IMR-90 (cell line): Measurements from ENCODE around the gene NT5DC3. TPM values are rescaled to one million over a fixed set of nuclear protein-coding genes. Genes with fewer than 3 reads are reported as not detected.

Experiments
- ATAC-seq: fragments of 200-7000 bp; cut with Tn5 transposase; 2 replicates; pipeline ENCODE4 v1.9.1; 2020; ENCODE audit warnings: low read depth, mild to moderate bottlenecking, moderate library complexity
- BruUV-seq: library from RNA; stranded (reverse); fragments of 400-500 nt; replicated peaks from 2 replicates; lab custom pipeline; 2021; lab: Mats Ljungman, UMichigan
- CTCF ChIA-PET: fragments of 300-600 bp; formaldehyde crosslinking; extraction: SDS; loops from one replicate; lab custom pipeline; 2021; ENCODE audit warnings: antibody characterized with exemption; lab: Yijun Ruan, JAX
- POLR2A ChIA-PET: fragments of 300-600 bp; sonication (Branson Sonifier 250); formaldehyde crosslinking; loops from one replicate; lab custom pipeline; 2022; ENCODE audit warnings: antibody characterized with exemption; ENCODE audit not compliant: unreplicated experiment; lab: Charles Lee
- DNase-seq: peaks from one replicate; pipeline ENCODE4 v3.0.0; 2013
- H2AFZ ChIP-seq: replicated peaks from 2 replicates; pipeline ENCODE3; 2013; ENCODE audit warnings: low read length, mild to moderate bottlenecking; ENCODE audit not compliant: poor library complexity
- H2AK5ac ChIP-seq: 2 replicates; pipeline ENCODE4 v1.6.1; 2013; ENCODE audit warnings: low read depth, low read length, inconsistent platforms
- H2AK9ac ChIP-seq: replicated peaks from 2 replicates; pipeline ENCODE3; 2013; ENCODE audit warnings: mild to moderate bottlenecking, low read depth, low read length, moderate library complexity; ENCODE audit not compliant: poor library complexity
- H2BK120ac ChIP-seq: 2 replicates; pipeline ENCODE4 v1.6.1; 2013; ENCODE audit warnings: low read depth, low read length, inconsistent platforms
- H2BK15ac ChIP-seq: 3 replicates; pipeline ENCODE4 v1.6.1; 2013; ENCODE audit warnings: low read depth, low read length, inconsistent platforms
- H2BK20ac ChIP-seq: 2 replicates; pipeline ENCODE4 v1.6.1; 2013; ENCODE audit warnings: low read depth, mild to moderate bottlenecking, inconsistent platforms, low read length, moderate library complexity
- H2BK5ac ChIP-seq: 2 replicates; pipeline ENCODE4 v1.6.1; 2013; ENCODE audit warnings: mild to moderate bottlenecking, low read depth, low read length, inconsistent platforms; ENCODE audit not compliant: poor library complexity, severe bottlenecking
- H3K14ac ChIP-seq: replicated peaks from 2 replicates; pipeline ENCODE4 v1.6.1; 2013; ENCODE audit warnings: low read depth, low read length, inconsistent platforms
- H3K18ac ChIP-seq: 2 replicates; pipeline ENCODE4 v1.6.1; 2013; ENCODE audit warnings: low read depth, low read length, control low read depth
- H3K23ac ChIP-seq: 2 replicates; pipeline ENCODE4 v1.6.1; 2013; ENCODE audit warnings: low read depth, low read length, inconsistent platforms
- H3K27ac ChIP-seq: 2 replicates; pipeline ENCODE4 v1.5.1; 2013; ENCODE audit warnings: mild to moderate bottlenecking, control low read depth, low read length; ENCODE audit not compliant: insufficient read depth
- H3K27me3 ChIP-seq: 2 replicates; pipeline ENCODE4 v1.6.1; 2013; ENCODE audit warnings: low read length; ENCODE audit not compliant: control insufficient read depth, insufficient read depth
- H3K36me3 ChIP-seq: 2 replicates; pipeline ENCODE4 v1.6.1; 2013; ENCODE audit warnings: low read length, mixed read lengths; ENCODE audit not compliant: control insufficient read depth, insufficient read depth
- H3K4ac ChIP-seq: 2 replicates; pipeline ENCODE4 v1.6.1; 2013; ENCODE audit warnings: low read depth, low read length, inconsistent platforms
- H3K4me1 ChIP-seq: 2 replicates; pipeline ENCODE4 v1.6.1; 2013; ENCODE audit warnings: low read length, mixed read lengths; ENCODE audit not compliant: control insufficient read depth, insufficient read depth
- H3K4me2 ChIP-seq: 2 replicates; pipeline ENCODE4 v1.6.1; 2013; ENCODE audit warnings: low read depth, mild to moderate bottlenecking, control low read depth, low read length, moderate library complexity
- H3K4me3 ChIP-seq: 2 replicates; pipeline ENCODE4 v1.5.1; 2013; ENCODE audit warnings: low read depth, mild to moderate bottlenecking, control low read depth, low read length, moderate library complexity; ENCODE audit not compliant: insufficient read depth
- H3K56ac ChIP-seq: 2 replicates; pipeline ENCODE4 v1.6.1; 2013; ENCODE audit warnings: low read length, inconsistent platforms; ENCODE audit not compliant: insufficient read depth; ENCODE audit errors: extremely low read depth
- H3K79me1 ChIP-seq, 2 experiments: 2 replicates each; pipeline ENCODE4 v1.6.1; 2013; ENCODE audit warnings: low read length in 2 of 2, inconsistent platforms in 1 of 2, low read depth in 1 of 2
- H3K9ac ChIP-seq: 2 replicates; pipeline ENCODE4 v1.6.1; 2013; ENCODE audit warnings: low read depth, low read length, control low read depth
- H3K9me1 ChIP-seq: 2 replicates; pipeline ENCODE4 v1.6.1; 2013; ENCODE audit warnings: low read length, inconsistent platforms; ENCODE audit not compliant: insufficient read depth
- H3K9me3 ChIP-seq: 2 replicates; pipeline ENCODE4 v1.6.1; 2013; ENCODE audit warnings: low read length; ENCODE audit not compliant: control insufficient read depth, insufficient read depth
- H4K20me1 ChIP-seq: 2 replicates; pipeline ENCODE4 v1.6.1; 2013; ENCODE audit warnings: low read length, inconsistent platforms; ENCODE audit not compliant: insufficient read depth
- H4K5ac ChIP-seq: 2 replicates; pipeline ENCODE4 v1.6.1; 2013; ENCODE audit warnings: mild to moderate bottlenecking, low read depth, low read length, control low read depth
- H4K8ac ChIP-seq, 2 experiments: 2 replicates each; pipeline ENCODE4 v1.6.1; 2013; ENCODE audit warnings: low read depth in 2 of 2, low read length in 2 of 2, control low read depth in 1 of 2, inconsistent platforms in 1 of 2
- H4K91ac ChIP-seq: 2 replicates; pipeline ENCODE4 v1.6.1; 2013; ENCODE audit warnings: low read depth, low read length, inconsistent platforms; ENCODE audit not compliant: insufficient read depth
- USF2 ChIP-seq: fragments of 150-350 bp; IDR thresholded peaks from 2 replicates; pipeline ENCODE4 v1.6.1; 2017; ENCODE audit warnings: mild to moderate bottlenecking, antibody characterized with exemption, low read length, low read depth
- WGBS, 2 experiments: methylation state at CpG; one replicate each; pipeline versions ENCODE4 v1.1.5 to v1.1.7; 2013; ENCODE audit warnings: missing lambda C conversion rate in 2 of 2; ENCODE audit not compliant: insufficient read length in 1 of 2; ENCODE audit errors: extremely low coverage in 2 of 2; 5-methylcytosine and 5-hydroxymethylcytosine counted together
- dilution Hi-C: fragments of 300-500 bp; cut with HindIII; formaldehyde crosslinking; loops from one replicate; pipeline ENCODE4 v1.14.3; 2018; ENCODE audit warnings: low sequenced_read_pairs; ENCODE audit not compliant: unreplicated experiment
- in situ Hi-C: fragments of 300-500 bp; cut with MboI; formaldehyde crosslinking; loops from 3 replicates; pipeline ENCODE4 v1.14.3; 2019; ENCODE audit warnings: low sequenced_read_pairs, inconsistent platforms, mixed read lengths
- intact Hi-C: fragments of 100-400 bp; cut with micrococcal nuclease; formaldehyde crosslinking; loops from 2 replicates; pipeline ENCODE4 v1.10.0; 2022
- polyA plus RNA-seq, 3 experiments: library from polyadenylated mRNA; depleted of rRNA; stranded (reverse); fragments of >200 nt; gene quantifications; 2 replicates each; pipeline ENCODE4 v1.2.3, GENCODE V29; 2012; ENCODE audit warnings: low replicate concordance in 1 of 3
- total RNA-seq: library from RNA; depleted of rRNA; stranded (reverse); fragments of >200 nt; gene quantifications from 2 replicates; pipeline ENCODE4 v1.2.3, GENCODE V29; 2012

The NT5DC3 gene
- total and polyA plus RNA-seq, 2 of the 4 experiments (the other 2 are of a cell fraction), result 7.3 to 17.6 TPM

GRCh38 chr12:103879878-103880277 lies 38.8 kb upstream of the NT5DC3 start:
- no CpG with 5 or more reads among the region's 2 CpGs for WGBS, 2 experiments
- DNase-seq (no peak), ATAC-seq (no peak)
- H2BK5ac ChIP-seq, result no peak overlapping the region
- no peak overlapping the region for H3K9ac ChIP-seq
- H3K79me1 ChIP-seq, result no peaks in the 10 kb centered on the region
- no TSS peak for BruUV-seq
- no peak overlapping the region for H3K14ac ChIP-seq
- no peaks in the 10 kb centered on the region for H4K20me1 ChIP-seq
- H3K56ac ChIP-seq, result no peak overlapping the region
- H3K9me1 ChIP-seq, result no peaks in the 10 kb centered on the region
- no peak overlapping the region for H3K18ac ChIP-seq
- H3K36me3 ChIP-seq, result no peaks in the 10 kb centered on the region
- no peaks in the 10 kb centered on the region for H3K9me3 ChIP-seq
- H2BK20ac ChIP-seq, result no peak overlapping the region
- ChIA-PET CTCF (interaction anchor here (0.8 kb wide), 1 partner anchor 10 kb away, joined by 3 read pairs; no protein-coding TSS in a partner anchor), POLR2A (no interaction called here)
- H2AK5ac ChIP-seq, result no peak overlapping the region
- no peaks in the 10 kb centered on the region for H3K4me1 ChIP-seq
- H4K8ac ChIP-seq, result no peak overlapping the region
- H3K4me3 ChIP-seq, result no peak overlapping the region
- no peak overlapping the region for H4K5ac ChIP-seq
- no peak overlapping the region for H4K91ac ChIP-seq
- H2BK15ac ChIP-seq, result no peak overlapping the region
- H2AK9ac ChIP-seq, result no peak overlapping the region
- dilution Hi-C loops, result no loop called here
- in situ Hi-C loops, result loop anchor here (10.0 kb wide), 1 partner anchor 225 kb away; no protein-coding TSS in a partner anchor
- H3K27me3 ChIP-seq, result no peaks in the 10 kb centered on the region; the same call in 1 of the 2 replicates
- H3K27ac ChIP-seq, result no peak overlapping the region
- TF ChIP-seq USF2, result no peak
- H3K4ac ChIP-seq, result no peak overlapping the region
- no peak overlapping the region for H3K4me2 ChIP-seq
- no peak overlapping the region for H2AFZ ChIP-seq
- no peak overlapping the region for H3K23ac ChIP-seq
- intact Hi-C loops, result loop anchor here (5.0 to 10.0 kb wide), 3 partner anchors 182 to 505 kb away; partner anchors contain the start of gene HCFC2
- H2BK120ac ChIP-seq, result no peak overlapping the region
